Endothelial cell (in vitro differentiated cells): ENCODE measurements around the gene HHIPL1. TPM values are rescaled to one million over a fixed set of nuclear protein-coding genes. Genes with fewer than 3 reads are reported as not detected.
"Not testable (repeated sequence)": the region's sequence is repeated elsewhere in the genome, so short reads cannot be mapped to it uniquely, and the experiment has no call there.

Experiments
- DNase-seq: peaks from one replicate; pipeline ENCODE4 v3.0.0; 2021; ENCODE audit warnings: low spot score
- H3K27ac Mint-ChIP-seq: one replicate; pipeline ENCODE4 v1.8.0; 2021; ENCODE audit warnings: mixed read lengths, inconsistent platforms; ENCODE audit not compliant: unreplicated experiment
- H3K27me3 Mint-ChIP-seq: one replicate; pipeline ENCODE4 v1.8.0; 2021; ENCODE audit warnings: mild to moderate bottlenecking, moderate library complexity, mixed read lengths, inconsistent platforms; ENCODE audit not compliant: unreplicated experiment
- H3K36me3 Mint-ChIP-seq: one replicate; pipeline ENCODE4 v1.8.0; 2021; ENCODE audit warnings: mild to moderate bottlenecking, low read depth, mixed read lengths, inconsistent platforms; ENCODE audit not compliant: unreplicated experiment
- H3K4me1 Mint-ChIP-seq: one replicate; pipeline ENCODE4 v1.8.0; 2021; ENCODE audit warnings: mild to moderate bottlenecking, mixed read lengths, inconsistent platforms; ENCODE audit not compliant: unreplicated experiment
- H3K4me3 Mint-ChIP-seq: one replicate; pipeline ENCODE4 v1.8.0; 2021; ENCODE audit warnings: mild to moderate bottlenecking, mixed read lengths, inconsistent platforms; ENCODE audit not compliant: unreplicated experiment
- H3K9me3 Mint-ChIP-seq: one replicate; pipeline ENCODE4 v1.8.0; 2021; ENCODE audit warnings: mixed read lengths, inconsistent platforms; ENCODE audit not compliant: unreplicated experiment
- total RNA-seq: library from RNA; stranded (reverse); fragmentation: NEBNext Ultra II Directional; extraction: Animal tissue kit (Norgen Biotek cat#: 25700); gene quantifications from one replicate; pipeline ENCODE4 v1.2.1, GENCODE V29; 2021; ENCODE audit not compliant: unreplicated experiment
- TF ChIP-seq, protein P1 (sequence below): fragments of 200-600 bp; sonication (generic); IDR thresholded peaks from one replicate; pipeline ENCODE4 v1.5.0; 2021; ENCODE audit warnings: antibody characterized with exemption; ENCODE audit not compliant: unreplicated experiment

HHIPL1 gene
- total RNA-seq, 1 donor from 2014 or later = 15.1 TPM

- Mint-ChIP-seq H3K4me3 (no peak overlapping the region), H3K9me3 (no peaks in the 10 kb centered on the region), H3K27ac (no peak overlapping the region), H3K4me1 (peaks cover 6% of the 10 kb centered on the region), H3K27me3 (peaks cover 7% of the 10 kb centered on the region), H3K36me3 (no peaks in the 10 kb centered on the region)
- no peak for DNase-seq
- TF ChIP-seq, protein P1, sequence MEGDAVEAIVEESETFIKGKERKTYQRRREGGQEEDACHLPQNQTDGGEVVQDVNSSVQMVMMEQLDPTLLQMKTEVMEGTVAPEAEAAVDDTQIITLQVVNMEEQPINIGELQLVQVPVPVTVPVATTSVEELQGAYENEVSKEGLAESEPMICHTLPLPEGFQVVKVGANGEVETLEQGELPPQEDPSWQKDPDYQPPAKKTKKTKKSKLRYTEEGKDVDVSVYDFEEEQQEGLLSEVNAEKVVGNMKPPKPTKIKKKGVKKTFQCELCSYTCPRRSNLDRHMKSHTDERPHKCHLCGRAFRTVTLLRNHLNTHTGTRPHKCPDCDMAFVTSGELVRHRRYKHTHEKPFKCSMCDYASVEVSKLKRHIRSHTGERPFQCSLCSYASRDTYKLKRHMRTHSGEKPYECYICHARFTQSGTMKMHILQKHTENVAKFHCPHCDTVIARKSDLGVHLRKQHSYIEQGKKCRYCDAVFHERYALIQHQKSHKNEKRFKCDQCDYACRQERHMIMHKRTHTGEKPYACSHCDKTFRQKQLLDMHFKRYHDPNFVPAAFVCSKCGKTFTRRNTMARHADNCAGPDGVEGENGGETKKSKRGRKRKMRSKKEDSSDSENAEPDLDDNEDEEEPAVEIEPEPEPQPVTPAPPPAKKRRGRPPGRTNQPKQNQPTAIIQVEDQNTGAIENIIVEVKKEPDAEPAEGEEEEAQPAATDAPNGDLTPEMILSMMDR = no peak
Observed at GRCh38 chr14:99637624-99638023, 7.3 kb upstream of the HHIPL1 start.

DNA sequence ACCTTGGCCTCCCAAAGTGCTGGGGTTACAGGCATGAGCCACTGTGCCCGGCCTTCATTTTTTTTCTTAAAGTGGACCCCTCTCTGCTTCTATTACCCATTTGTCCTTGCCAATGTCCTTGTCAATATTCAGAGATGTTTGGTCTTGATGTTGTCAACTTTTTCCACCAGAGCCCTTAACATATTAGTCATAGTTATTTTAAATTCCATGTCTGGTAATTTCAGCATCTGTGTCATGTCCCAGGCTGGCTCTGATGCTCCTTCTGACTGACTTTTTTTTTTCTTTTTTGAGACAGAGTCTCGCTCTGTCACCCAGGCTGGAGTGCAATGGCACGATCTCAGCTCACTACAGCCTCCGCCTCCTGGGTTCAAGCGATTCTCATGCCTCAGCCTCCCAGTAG, 2.2 kb upstream of the HHIPL1 start:
- H3K4me1 Mint-ChIP-seq, H3K4me3 Mint-ChIP-seq, H3K9me3 Mint-ChIP-seq, H3K27ac Mint-ChIP-seq, DNase-seq, H3K27me3 Mint-ChIP-seq, H3K36me3 Mint-ChIP-seq: not testable (repeated sequence)

- Mint-ChIP-seq H3K4me3 (no peak overlapping the region), H3K9me3 (no peaks in the 10 kb centered on the region), H3K27ac (no peak overlapping the region), H3K4me1 (peaks cover 5% of the 10 kb centered on the region), H3K27me3 (peaks cover 6% of the 10 kb centered on the region), H3K36me3 (no peaks in the 10 kb centered on the region)
- no peak for DNase-seq
- TF ChIP-seq, protein P1 = no peak
Observed at GRCh38 chr14:99643343-99643742, 1.6 kb upstream of the HHIPL1 start.

- H3K9me3 Mint-ChIP-seq = no peaks in the 10 kb centered on the region
- peak overlapping the region; percentile 72 for H3K27ac Mint-ChIP-seq
- TF ChIP-seq, protein P1 = no peak
- H3K4me3 Mint-ChIP-seq = peak overlapping the region; percentile 13
- peaks cover 5% of the 10 kb centered on the region for H3K4me1 Mint-ChIP-seq
- no peak for DNase-seq
- H3K36me3 Mint-ChIP-seq = no peaks in the 10 kb centered on the region
- H3K27me3 Mint-ChIP-seq = peaks cover 6% of the 10 kb centered on the region
Observed at GRCh38 chr14:99644035-99644587, 818 bp upstream of the HHIPL1 start.

GRCh38 chr14:99645545-99646505, 896 bp downstream of the HHIPL1 start:
- Mint-ChIP-seq H3K4me1 (peaks cover 5% of the 10 kb centered on the region), H3K4me3 (peak overlapping the region; percentile 77), H3K36me3 (peaks cover under 1% of the 10 kb centered on the region), H3K9me3 (no peaks in the 10 kb centered on the region), H3K27ac (no peak overlapping the region), H3K27me3 (peaks cover 6% of the 10 kb centered on the region)
- no peak for DNase-seq
- TF ChIP-seq, protein P1 = no peak
